Gastroesophageal sphincter (tissue), 4 donors: ENCODE results near the gene TUSC2. TPM values are rescaled to one million over a fixed set of nuclear protein-coding genes. Genes with fewer than 3 reads are reported as not detected.
"Not testable (repeated sequence)": the region's sequence is repeated elsewhere in the genome, so short reads cannot be mapped to it uniquely, and the experiment has no call there.

ENCODE experiments used
- ATAC-seq: fragments of 150-250 bp; one replicate; pipeline ENCODE4 v1.9.1; 2016; ENCODE audit warnings: mild to moderate bottlenecking, moderate library complexity
- H3K27ac ChIP-seq, 4 donors: fragments of 200-600 bp; sonication (generic) in 3 of 4; 1 replicate in 3 of 4; 2 replicates in 1 of 4; pipeline ENCODE4 v1.5.1; 2016 to 2019
- H3K27me3 ChIP-seq: fragments of 200-600 bp; sonication (generic); one replicate; pipeline ENCODE4 v1.5.1; 2019
- H3K36me3 ChIP-seq, 2 donors: fragments of 200-600 bp; sonication (generic); one replicate each; pipeline ENCODE4 v1.5.1; 2019; ENCODE audit warnings: control low read depth in 1 of 2
- H3K4me1 ChIP-seq, 3 donors: fragments of 200-600 bp; sonication (generic); 1 replicate in 2 of 3; 2 replicates in 1 of 3; pipeline ENCODE4 v1.5.1; 2016 to 2019; ENCODE audit warnings: control low read depth in 2 of 3
- H3K4me3 ChIP-seq, 2 donors: fragments of 200-600 bp; sonication (generic); one replicate each; pipeline ENCODE4 v1.5.1; 2019; ENCODE audit warnings: mild to moderate bottlenecking in 1 of 2, moderate library complexity in 1 of 2
- H3K9me3 ChIP-seq, 3 donors: fragments of 200-600 bp; sonication (generic); one replicate each; pipeline ENCODE4 v1.5.1; 2017 to 2019; ENCODE audit warnings: control low read depth in 2 of 3
- EP300 ChIP-seq: sonication (generic); formaldehyde crosslinking; IDR thresholded peaks from one replicate; pipeline ENCODE4 v1.6.1; 2017; ENCODE audit warnings: antibody characterized with exemption, mild to moderate bottlenecking
- POLR2A ChIP-seq, 2 donors: fragments of 450-650 bp; IDR thresholded peaks; one replicate each; pipeline ENCODE4 v1.6.1; 2017; ENCODE audit warnings: antibody characterized with exemption in 2 of 2, mild to moderate bottlenecking in 2 of 2, moderate library complexity in 1 of 2
- POLR2AphosphoS5 ChIP-seq: sonication (generic); formaldehyde crosslinking; IDR thresholded peaks from one replicate; pipeline ENCODE4 v1.6.1; 2017; ENCODE audit warnings: antibody characterized with exemption
- WGBS, 2 donors: methylation state at CpG; one replicate each; pipeline ENCODE4 v1.1.5; 2018; ENCODE audit warnings: low coverage in 1 of 2; 5-methylcytosine and 5-hydroxymethylcytosine counted together
- total RNA-seq, 4 donors: library from RNA; depleted of rRNA; stranded (reverse); fragments of >200 nt; gene quantifications; one replicate each; pipeline ENCODE4 v1.1.0, GENCODE V29; 2016
- TF ChIP-seq, protein P1 (sequence below), 4 experiments: fragments of 200-600 bp in 2 of 4; fragments of 450-650 bp in 2 of 4; sonication (generic) in 1 of 4; IDR thresholded peaks; one replicate each; pipeline ENCODE4 v1.5.1; 2017 to 2019; ENCODE audit warnings: antibody characterized with exemption in 4 of 4, mild to moderate bottlenecking in 2 of 4, moderate library complexity in 2 of 4

Gene TUSC2
- total RNA-seq, 4 donors from 2014 or later: 23.8 to 36.2 (median 31.3) TPM

- H3K27me3 ChIP-seq: no peaks in the 10 kb centered on the region
- no peaks in the 10 kb centered on the region for H3K9me3 ChIP-seq
- WGBS, 2 donors: 90 to 97% methylated on average over 2 to 7 of the region's 23 CpGs
- TF ChIP-seq, protein P1, sequence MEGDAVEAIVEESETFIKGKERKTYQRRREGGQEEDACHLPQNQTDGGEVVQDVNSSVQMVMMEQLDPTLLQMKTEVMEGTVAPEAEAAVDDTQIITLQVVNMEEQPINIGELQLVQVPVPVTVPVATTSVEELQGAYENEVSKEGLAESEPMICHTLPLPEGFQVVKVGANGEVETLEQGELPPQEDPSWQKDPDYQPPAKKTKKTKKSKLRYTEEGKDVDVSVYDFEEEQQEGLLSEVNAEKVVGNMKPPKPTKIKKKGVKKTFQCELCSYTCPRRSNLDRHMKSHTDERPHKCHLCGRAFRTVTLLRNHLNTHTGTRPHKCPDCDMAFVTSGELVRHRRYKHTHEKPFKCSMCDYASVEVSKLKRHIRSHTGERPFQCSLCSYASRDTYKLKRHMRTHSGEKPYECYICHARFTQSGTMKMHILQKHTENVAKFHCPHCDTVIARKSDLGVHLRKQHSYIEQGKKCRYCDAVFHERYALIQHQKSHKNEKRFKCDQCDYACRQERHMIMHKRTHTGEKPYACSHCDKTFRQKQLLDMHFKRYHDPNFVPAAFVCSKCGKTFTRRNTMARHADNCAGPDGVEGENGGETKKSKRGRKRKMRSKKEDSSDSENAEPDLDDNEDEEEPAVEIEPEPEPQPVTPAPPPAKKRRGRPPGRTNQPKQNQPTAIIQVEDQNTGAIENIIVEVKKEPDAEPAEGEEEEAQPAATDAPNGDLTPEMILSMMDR (IDR thresholded peaks at IDR 0.05): no peak
- TF ChIP-seq POLR2A (IDR thresholded peaks at IDR 0.05) (no peak), EP300 (no peak), POLR2AphosphoS5 (no peak)
- H3K27ac ChIP-seq: no peak overlapping the region
- ATAC-seq: no peak
- H3K4me3 ChIP-seq: no peak overlapping the region
- H3K36me3 ChIP-seq: peaks cover 0 to 46% of the 10 kb centered on the region in 2 donors
- peaks cover 0 to 28% (median 14%) of the 10 kb centered on the region in 3 donors for H3K4me1 ChIP-seq
These were observed 39.5 kb downstream of the TUSC2 start for GRCh38 chr3:50288387-50289007.

GRCh38 chr3:50287262-50287661 is 40.8 kb downstream of the TUSC2 start:
- 80% methylated on average over 1 of the region's 1 CpG; no CpG with 5 or more reads in 1 of the 2 donors for WGBS, 2 donors
- Histone ChIP-seq H3K9me3 (no peaks in the 10 kb centered on the region), H3K27ac (no peak overlapping the region), H3K4me3 (no peak overlapping the region), H3K4me1 (peaks cover 0 to 18% (median 6%) of the 10 kb centered on the region in 3 donors), H3K27me3 (no peaks in the 10 kb centered on the region), H3K36me3 (peaks cover 0 to 46% of the 10 kb centered on the region in 2 donors)
- TF ChIP-seq POLR2AphosphoS5 (no peak), POLR2A (IDR thresholded peaks at IDR 0.05) (no peak), EP300 (no peak)
- TF ChIP-seq, protein P1 (IDR thresholded peaks at IDR 0.05): no peak
- ATAC-seq: no peak

DNA sequence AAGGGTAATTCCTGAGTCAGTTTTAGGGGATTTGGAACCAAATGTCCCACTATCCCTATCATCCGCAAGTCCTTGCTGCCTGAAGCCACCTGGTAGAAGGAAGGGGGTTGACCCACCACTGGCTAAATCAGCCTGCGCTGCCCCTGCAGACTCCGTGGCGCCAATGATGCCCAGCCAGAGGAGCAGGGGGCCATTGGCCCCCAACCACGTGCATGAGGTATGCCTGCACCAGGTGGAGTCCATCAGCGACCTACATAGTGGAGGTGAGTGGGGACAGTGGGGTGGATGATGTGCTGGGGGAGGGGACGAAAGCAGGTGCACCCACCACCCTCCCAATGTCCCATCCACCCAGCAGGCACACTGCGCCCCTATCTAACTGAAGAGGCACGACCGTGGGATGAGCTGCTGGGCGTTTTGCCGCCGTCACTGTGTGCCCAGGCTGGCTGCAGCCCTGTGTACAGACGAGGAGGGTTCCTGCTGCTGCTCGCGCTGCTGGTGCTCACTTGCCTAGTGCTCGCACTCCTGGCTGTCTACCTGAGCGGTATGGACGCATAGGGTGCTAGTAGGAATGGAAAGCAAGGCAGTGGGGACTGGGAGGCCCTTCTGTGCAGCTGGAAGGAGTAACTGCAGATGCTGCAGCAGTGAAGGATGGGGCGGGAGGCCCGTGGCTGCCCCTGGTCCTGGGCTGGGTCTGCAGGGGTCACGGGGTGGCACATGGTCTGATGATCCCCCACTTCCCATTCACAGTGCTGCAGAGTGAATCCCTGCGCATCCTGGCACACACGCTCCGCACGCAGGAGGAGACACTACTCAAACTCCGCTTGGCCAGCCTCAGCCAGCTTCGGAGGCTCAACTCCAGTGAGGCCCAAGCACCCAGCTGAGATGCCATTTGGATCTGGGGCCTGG is 41.4 kb downstream of the TUSC2 start:
- Histone ChIP-seq H3K4me1 (peaks cover 0 to 16% (median 6%) of the 10 kb centered on the region in 3 donors), H3K9me3 (no peaks in the 10 kb centered on the region), H3K27ac (no peak overlapping the region), H3K4me3 (no peak overlapping the region), H3K36me3 (peaks cover 0 to 46% of the 10 kb centered on the region in 2 donors), H3K27me3 (no peaks in the 10 kb centered on the region)
- TF ChIP-seq, protein P1 (IDR thresholded peaks at IDR 0.05): no peak
- TF ChIP-seq POLR2AphosphoS5 (no peak), POLR2A (IDR thresholded peaks at IDR 0.05) (no peak), EP300 (no peak)
- no peak for ATAC-seq
- WGBS, 2 donors: 73% methylated on average over 6 of the region's 28 CpGs; no CpG with 5 or more reads in 1 of the 2 donors

GRCh38 chr3:50284121-50284520 is 43.9 kb downstream of the TUSC2 start:
- not testable (repeated sequence) for ATAC-seq, H3K4me1 ChIP-seq, H3K9me3 ChIP-seq, H3K27me3 ChIP-seq, H3K4me3 ChIP-seq, H3K27ac ChIP-seq
- H3K36me3 ChIP-seq: peaks cover 0 to 31% of the 10 kb centered on the region in 2 donors
- WGBS, 2 donors: 51 to 75% methylated on average over 2 to 6 of the region's 6 CpGs

GRCh38 chr3:50279255-50280016 is 48.6 kb downstream of the TUSC2 start:
- peaks cover 0 to 27% of the 10 kb centered on the region in 2 donors for H3K36me3 ChIP-seq
- H3K27me3 ChIP-seq: peaks cover 27% of the 10 kb centered on the region
- H3K4me3 ChIP-seq: no peak overlapping the region
- WGBS, 2 donors: 97% methylated on average over 5 of the region's 8 CpGs; no CpG with 5 or more reads in 1 of the 2 donors
- no peaks in the 10 kb centered on the region for H3K9me3 ChIP-seq
- TF ChIP-seq, protein P1 (IDR thresholded peaks at IDR 0.05): no peak
- TF ChIP-seq POLR2AphosphoS5: no peak
- TF ChIP-seq POLR2A (IDR thresholded peaks at IDR 0.05): no peak
- TF ChIP-seq EP300: no peak
- H3K4me1 ChIP-seq: peaks cover 0 to 30% (median 5%) of the 10 kb centered on the region in 3 donors
- ATAC-seq: no peak
- peak overlapping the region in 1 of 4 donors; percentile 38 for H3K27ac ChIP-seq
